Measurements from ENCODE around the gene ATP7B.

DNA sequence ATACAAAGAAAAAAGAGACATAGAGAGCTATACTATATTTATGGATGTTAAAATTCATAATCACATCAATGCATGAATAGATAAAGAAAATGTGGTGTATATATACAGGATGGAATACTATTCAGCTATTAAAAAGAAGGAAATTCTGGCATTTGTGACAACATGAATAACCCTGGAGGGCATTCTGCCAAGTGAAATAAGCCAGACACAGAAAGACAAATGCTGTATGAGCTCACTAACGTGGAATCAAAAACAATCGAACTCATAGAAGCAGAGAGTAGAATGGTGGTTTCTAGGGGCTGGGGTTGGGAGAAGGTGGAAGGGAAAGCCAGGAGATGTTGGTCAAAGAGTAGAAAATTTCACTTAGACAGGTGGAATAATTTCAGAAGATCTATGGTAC, 37.3 kb upstream of the ATP7B start:
- TF ChIP-seq, protein P1, sequence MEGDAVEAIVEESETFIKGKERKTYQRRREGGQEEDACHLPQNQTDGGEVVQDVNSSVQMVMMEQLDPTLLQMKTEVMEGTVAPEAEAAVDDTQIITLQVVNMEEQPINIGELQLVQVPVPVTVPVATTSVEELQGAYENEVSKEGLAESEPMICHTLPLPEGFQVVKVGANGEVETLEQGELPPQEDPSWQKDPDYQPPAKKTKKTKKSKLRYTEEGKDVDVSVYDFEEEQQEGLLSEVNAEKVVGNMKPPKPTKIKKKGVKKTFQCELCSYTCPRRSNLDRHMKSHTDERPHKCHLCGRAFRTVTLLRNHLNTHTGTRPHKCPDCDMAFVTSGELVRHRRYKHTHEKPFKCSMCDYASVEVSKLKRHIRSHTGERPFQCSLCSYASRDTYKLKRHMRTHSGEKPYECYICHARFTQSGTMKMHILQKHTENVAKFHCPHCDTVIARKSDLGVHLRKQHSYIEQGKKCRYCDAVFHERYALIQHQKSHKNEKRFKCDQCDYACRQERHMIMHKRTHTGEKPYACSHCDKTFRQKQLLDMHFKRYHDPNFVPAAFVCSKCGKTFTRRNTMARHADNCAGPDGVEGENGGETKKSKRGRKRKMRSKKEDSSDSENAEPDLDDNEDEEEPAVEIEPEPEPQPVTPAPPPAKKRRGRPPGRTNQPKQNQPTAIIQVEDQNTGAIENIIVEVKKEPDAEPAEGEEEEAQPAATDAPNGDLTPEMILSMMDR (conservative IDR thresholded peaks at IDR 0.05 in 1 of 2, IDR thresholded peaks at IDR 0.05 in 1 of 2; ENCODE audit: low read depth in 1 of 2, low read length in 2 of 2): no peak
- no peak for TF ChIP-seq EZH2 (IDR thresholded peaks at IDR 0.05; ENCODE audit: low read length, missing control alignments)
